ENCODE results near the gene CROCC2.

GRCh38 chr2:240906141-240906910 lies at the start of gene CROCC2:
- TF ChIP-seq POLR2A (IDR thresholded peaks at IDR 0.05) (no peak), CTCF (IDR thresholded peaks at IDR 0.05) (no peak)
